Stimulated activated CD4-positive, alpha-beta T cell treated with anti-CD3 and anti-CD28 coated beads, Interleukin-1b, Interleukin-23, amount 100 ng/mL, for 48 hours (primary cell): ENCODE results near the gene KLHL29.

Source experiments
- DNase-seq: peaks from one replicate; pipeline ENCODE4 v3.0.0-alpha.2; 2020

Gene KLHL29

DNA sequence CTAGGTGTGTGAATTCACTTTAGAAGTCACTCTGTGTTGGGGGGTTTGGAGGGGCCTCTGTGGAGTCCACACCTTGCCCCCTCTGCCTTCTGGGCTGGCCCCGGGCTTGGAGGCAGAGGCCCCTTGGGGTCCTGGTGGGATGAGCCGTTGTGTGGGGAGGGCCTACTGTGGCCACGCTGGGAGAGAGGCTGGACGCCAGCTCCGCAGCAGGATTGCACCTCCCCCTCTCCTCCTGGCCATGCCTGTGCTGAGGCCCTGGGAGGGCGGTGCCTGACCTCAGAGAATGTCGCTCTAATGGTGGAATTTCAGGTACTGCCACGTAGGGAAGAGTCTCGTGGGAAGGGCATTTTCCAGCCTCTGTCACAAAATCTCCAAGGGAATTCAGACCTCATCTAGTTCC is 304.9 kb downstream of the KLHL29 start:
- no peak for DNase-seq

- no peak for DNase-seq
Observed at GRCh38 chr2:23690421-23691105, 305.6 kb downstream of the KLHL29 start.

DNA sequence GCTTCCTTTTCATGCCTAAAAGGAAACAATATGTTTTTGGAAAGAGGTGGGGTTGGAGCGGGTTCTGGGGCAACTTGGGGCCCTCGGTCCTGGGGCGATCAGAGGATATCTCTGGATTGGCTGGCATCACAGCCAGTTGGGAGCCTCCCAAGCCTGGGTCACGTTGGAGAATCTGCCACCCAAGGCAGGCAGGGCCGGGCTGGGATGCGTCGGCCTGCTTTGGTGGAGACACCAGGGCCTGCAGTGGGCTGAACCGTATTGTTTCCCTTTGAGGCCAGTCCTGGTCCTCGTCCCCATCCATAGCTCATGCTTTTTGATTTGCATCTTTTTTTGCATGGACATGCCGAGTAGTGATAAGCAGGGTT is 306.1 kb downstream of the KLHL29 start:
- DNase-seq: no peak

DNA sequence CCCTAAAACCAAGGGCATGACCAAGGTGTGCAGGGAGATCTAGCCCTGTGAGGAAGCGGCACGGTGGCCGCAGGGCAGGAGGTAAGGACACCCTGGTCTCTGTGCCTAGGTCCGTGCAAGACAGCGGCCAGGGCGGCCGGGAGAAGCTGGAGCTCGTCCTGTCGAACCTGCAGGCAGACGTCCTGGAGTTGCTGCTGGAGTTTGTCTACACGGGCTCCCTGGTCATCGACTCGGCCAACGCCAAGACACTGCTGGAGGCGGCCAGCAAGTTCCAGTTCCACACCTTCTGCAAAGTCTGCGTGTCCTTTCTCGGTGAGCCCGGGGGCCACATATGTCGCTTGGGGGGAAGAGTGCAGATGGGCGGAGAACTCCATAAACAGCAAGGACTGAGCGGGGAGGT is 306.6 kb downstream of the KLHL29 start:
- no peak for DNase-seq

DNA sequence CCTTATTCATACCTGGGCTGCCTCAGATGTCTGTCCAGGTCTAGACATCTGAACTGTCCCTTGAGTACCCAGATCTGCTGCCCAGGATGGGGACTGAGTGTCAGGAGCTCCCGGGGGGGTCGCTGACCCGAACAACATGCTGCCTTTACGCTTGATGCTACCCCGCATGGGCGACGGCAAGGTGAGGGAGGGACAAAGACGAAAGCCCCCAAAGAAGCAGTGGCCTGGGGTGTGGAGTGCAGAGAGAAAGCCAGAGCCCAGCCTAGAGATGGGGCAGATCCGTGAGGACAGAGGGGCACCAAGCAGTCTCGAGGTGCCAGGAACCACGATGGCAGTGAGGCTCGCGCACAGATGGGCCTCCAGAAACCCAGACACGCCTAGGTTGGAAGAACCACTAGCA is 307.3 kb downstream of the KLHL29 start:
- DNase-seq: no peak

DNA sequence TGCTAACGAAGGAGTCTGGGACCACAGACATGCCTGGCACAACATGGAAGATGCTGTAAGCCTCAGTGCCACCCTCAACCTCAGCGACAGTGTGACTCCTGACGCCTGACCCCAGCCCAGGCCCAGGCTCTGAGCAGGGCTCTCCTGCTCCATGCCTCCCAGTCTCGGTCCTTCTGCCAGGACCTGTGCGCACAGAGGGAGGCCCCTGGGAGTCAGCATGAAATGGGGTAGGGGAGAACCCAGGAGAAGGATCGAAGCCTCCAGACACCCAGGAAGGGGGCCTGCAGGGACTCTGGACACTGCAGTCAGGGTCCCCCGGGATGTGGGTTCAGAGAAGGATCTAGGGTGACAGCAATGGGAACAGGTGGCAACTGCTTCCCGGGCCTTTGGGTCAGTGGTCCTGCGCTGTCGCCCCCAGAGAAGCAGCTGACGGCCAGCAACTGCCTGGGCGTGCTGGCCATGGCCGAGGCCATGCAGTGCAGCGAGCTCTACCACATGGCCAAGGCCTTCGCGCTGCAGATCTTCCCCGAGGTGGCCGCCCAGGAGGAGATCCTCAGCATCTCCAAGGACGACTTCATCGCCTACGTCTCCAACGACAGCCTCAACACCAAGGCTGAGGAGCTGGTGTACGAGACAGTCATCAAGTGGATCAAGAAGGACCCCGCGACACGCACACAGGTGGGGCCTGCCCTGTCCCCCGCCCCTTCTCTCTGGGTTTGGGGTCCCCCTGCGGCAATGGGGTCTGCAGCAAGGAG is 308.0 kb downstream of the KLHL29 start:
- no peak for DNase-seq

GRCh38 chr2:23693606-23693951 is 308.6 kb downstream of the KLHL29 start:
- no peak for DNase-seq

DNA sequence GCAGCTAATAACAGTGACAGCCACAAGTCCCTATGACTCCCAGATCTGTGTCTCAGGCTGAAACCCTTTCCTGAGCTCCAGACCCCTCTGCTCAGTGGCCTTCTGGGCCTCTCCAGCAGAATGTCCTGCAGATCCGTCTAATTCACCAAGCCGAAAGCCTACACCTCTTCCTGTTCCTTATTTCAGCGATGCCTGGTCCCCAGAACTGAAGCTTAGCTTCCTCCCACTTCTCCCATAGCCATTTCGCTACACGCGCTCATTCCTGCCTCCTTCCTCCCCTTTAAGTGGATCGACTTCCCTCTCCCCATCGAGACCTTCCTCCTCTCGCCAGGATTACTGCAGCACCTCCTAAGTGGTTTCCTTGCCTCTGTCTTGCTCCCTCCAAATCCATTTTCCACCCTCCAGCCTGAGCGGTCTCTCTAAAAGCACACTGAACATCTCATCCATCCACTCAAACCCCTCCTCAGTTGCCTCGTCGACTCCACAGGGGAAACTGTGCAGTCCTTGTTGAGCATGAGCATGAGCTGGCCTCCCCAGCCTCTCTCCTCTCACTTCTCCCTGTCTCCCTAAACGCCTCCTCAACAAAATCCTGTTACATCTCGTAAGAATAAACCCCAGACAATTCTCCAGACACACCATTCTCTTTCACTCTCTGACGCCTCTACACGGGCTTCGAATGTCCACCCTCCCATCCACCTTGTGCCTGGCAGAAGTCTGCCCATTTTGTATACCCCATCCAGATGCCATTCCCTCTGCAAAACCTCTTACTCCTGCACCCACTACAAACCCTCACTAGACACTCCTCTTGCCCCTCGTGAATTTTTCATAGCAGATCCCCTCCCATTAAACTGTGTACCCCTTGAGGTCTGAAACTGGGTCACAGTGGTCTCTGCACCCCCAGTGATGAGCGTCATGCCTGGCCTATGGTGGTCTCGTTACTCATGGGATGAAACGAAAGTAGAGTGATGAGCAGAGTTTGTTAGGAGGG is 309.4 kb downstream of the KLHL29 start:
- no peak for DNase-seq

DNA sequence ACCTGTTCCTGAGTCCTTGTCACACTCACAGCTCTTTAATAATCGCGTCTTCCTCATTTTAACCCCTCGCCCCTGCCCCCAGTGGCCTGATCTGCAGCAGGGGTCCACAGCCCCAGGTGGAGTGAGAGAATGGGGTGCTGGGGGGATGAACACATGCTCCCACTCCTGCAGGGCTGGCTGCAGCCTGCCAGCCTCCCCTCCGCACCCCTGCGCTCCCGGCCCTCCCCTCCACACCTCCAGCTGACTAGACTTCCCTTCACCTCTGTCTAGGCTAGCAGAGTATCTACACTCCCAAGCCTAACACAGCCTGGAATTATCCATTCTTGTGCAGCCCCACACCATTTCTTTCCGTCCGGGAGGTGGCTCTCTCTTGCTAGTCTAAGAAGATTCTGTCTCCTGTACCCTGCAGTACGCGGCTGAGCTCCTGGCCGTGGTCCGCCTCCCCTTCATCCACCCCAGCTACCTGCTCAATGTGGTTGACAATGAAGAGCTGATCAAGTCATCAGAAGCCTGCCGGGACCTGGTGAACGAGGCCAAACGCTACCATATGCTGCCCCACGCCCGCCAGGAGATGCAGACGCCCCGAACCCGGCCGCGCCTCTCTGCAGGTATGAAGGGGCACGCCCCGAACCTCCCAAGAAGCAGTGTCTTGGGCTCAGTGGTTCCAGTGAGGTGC is 310.4 kb downstream of the KLHL29 start:
- DNase-seq: no peak

GRCh38 chr2:23695890-23696751 is 311.1 kb downstream of the KLHL29 start:
- no peak for DNase-seq

- DNase-seq: no peak
Observed at GRCh38 chr2:23696752-23697045, 311.7 kb downstream of the KLHL29 start.

- no peak for DNase-seq
Observed at GRCh38 chr2:23697256-23698075, 312.5 kb downstream of the KLHL29 start.

- no peak for DNase-seq
Observed at GRCh38 chr2:23698116-23698693, 313.2 kb downstream of the KLHL29 start.

GRCh38 chr2:23698721-23699579 is 314.0 kb downstream of the KLHL29 start:
- no peak for DNase-seq

DNA sequence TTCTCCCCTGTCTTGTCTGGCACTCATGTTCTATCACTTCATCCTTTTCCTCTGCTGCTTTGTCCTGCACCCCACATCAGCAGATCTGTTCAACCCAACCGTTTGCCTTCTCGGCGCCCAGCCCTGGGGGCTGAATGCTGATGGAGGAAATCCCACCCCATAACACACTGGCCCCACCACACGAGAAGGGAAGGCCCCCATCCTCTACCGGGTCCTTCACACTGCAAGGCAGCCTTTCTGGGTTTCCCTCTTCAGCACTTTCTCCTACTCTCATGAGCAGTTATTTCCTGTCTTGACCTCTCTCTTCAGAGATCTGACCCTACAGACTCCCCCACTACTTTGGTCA is 314.6 kb downstream of the KLHL29 start:
- DNase-seq: no peak

GRCh38 chr2:23700627-23701026 is 315.6 kb downstream of the KLHL29 start:
- DNase-seq: no peak

- no peak for DNase-seq
Observed at GRCh38 chr2:23703037-23703582, 318.1 kb downstream of the KLHL29 start.

DNA sequence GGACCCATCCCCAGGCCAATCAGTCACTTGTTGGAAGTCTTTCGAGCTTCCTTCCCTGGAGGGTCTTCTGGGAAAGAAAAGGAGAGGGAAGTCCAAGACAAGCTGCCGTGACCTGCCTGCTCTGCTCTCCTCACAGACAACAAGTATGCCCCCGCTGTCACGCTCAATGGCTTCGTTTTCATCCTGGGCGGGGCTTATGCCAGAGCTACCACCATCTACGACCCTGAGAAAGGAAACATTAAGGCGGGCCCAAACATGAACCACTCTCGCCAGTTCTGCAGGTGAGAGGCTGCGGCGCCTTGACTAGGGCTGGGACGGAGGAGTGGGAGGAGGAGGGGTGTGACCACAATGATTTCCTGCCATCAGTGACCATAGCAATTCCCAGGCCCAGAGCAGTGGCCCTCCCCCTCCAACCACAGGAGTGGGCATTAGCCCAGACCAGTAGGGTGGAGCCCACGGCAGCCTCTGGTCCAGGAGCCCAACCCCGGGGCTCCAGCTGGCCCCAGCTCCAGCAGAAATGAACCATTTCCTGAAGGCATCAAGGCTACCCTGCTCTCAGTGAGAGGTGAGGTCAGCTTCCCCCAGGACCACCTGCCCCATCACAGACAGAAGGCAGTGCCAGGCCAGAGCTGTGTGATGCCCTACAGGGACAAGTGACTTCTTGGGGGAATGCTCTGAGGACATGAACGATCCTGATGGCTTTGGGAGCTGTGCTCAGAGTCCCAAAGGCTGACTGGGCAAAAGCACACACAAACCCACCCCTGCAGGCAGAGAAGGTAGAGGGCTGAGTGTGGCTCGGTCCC is 318.8 kb downstream of the KLHL29 start:
- DNase-seq: no peak
